ENCODE results near the gene NLRP3.
"Not testable (repeated sequence)": the region's sequence is repeated elsewhere in the genome, so short reads cannot be mapped to it uniquely, and the experiment has no call there.

NLRP3 gene

DNA sequence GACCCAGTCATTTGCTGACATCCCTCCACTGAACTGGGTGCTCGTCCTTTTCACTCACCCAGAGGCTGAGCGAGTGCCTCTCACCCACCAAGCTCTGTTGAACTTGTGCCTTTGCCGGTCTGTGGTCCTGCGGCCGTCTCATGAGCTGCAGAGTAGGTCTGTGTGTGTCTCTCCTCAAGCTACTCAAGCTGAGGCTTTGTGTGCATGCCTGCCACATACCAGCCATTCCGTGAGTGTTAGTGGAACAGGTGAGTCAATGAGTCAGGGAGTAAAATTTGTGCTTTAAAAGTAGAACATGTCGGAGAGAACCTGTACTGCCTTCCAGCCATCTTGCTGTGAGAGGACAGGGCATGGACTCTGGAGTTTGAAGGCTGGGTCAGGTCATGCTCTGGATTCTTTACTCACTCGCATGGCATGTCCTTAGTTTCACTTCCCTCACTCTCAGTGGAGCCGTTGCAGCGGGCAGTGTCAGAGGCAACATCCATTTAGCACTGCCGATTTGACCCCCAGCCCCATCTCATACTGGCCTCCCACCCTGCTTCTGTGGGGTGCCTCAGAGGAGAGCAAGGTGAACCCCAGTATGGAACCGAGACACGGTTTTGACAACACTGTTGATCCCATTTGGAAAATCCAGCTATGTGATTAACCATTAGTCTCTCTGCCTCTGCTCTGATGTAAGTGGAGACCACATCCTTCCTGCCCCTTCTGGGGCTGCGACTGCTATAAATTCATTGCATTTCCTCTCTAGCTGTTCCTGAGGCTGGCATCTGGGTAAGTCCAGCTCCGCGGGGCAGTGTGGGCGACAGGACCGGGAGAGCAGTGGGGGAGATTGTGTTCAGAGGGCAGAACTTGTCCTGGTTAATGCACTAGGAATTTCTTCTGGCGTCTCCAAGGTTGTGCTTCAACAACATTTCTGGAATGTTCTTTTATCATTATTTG, at the start of gene NLRP3:
Gene NLRP3 (plus strand): TSS at position 751 of the 939 bp plus-strand sequence. CDS start 2,628 bp downstream, outside the sequence.
- in situ Hi-C loops (cut with HindIII; ENCODE audit: low sequenced_read_pairs): no loop called here

GRCh38 chr1:247366345-247366744, 49.6 kb upstream of the NLRP3 start:
- in situ Hi-C loops (cut with HindIII; ENCODE audit: low sequenced_read_pairs): not testable (repeated sequence)

GRCh38 chr1:247366926-247367645, 48.9 kb upstream of the NLRP3 start:
- in situ Hi-C loops (cut with HindIII; ENCODE audit: low sequenced_read_pairs): no loop called here

- in situ Hi-C loops (cut with HindIII; ENCODE audit: low sequenced_read_pairs): no loop called here
Observed at GRCh38 chr1:247367786-247368422, 48.1 kb upstream of the NLRP3 start.

- in situ Hi-C loops (cut with HindIII; ENCODE audit: low sequenced_read_pairs): no loop called here
Observed at GRCh38 chr1:247368490-247369145, 47.4 kb upstream of the NLRP3 start.

DNA sequence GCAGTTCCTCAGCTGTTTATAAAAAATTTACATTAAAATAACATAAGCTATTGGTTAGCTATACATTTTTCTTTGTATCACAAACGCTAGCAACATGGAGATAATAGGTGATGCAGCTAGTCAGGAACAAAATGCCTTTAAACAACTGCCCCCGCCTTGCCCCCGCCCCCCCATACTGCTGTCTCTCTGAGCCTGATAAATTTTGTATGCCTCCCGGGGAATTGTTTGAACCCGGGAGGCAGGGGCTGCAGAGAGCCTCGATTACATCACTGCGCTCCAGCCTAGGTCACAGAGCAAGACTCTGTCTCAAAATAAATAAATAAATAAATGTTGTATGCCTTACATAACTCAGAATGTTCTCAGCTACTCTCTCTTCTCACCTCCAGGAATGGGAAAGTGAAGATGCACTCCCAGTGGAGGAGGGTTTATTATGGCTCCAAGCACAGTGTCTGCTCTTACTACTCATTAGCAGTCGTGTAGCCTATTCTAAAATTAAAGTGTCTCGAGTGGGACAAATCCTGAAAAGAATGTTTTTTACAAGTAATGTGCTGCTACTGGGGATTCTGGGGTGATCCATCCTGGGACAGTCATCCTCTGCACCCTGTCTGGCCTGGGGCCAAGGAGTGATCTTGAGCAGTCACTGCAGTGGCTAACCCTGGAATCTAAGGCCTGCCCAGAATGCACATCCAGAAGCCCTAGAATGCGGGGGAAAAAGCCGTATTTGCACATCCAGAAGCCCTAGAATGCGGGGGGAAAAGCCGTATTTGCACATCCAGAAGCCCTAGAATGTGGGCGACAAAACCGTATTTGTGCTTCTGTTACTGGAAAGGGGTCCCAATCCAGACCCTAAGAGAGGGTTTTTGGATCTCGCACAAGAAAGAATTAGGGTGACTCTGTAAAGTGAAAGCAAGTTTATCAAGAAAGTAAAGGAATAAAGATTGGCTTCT, 44.9 kb upstream of the NLRP3 start:
- in situ Hi-C loops (cut with HindIII; ENCODE audit: low sequenced_read_pairs): no loop called here

DNA sequence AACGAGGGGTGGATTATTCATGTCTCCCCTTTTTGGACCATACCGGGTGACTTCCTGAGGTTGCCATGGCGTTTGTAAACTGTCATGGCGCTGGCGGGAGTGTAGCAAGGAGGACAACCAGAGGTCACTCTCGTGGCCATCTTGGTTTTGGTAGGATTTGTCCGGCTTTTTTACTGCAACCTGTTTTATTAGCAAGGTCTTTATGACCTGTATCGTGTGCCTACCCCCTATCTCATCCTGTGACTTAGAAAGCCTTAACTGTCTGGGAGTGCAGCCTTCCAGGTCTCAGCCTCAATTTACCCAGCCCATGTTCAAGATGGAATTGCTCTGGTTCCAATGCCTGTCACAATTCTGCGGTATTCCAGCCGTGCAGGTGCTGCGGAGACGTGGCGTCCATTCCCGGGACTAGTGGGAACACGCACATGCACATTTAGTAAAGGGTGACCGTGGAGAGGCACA, 44.1 kb upstream of the NLRP3 start:
- in situ Hi-C loops (cut with HindIII; ENCODE audit: low sequenced_read_pairs): no loop called here

- in situ Hi-C loops (cut with HindIII; ENCODE audit: low sequenced_read_pairs): no loop called here
Observed at GRCh38 chr1:247373721-247374141, 42.2 kb upstream of the NLRP3 start.

DNA sequence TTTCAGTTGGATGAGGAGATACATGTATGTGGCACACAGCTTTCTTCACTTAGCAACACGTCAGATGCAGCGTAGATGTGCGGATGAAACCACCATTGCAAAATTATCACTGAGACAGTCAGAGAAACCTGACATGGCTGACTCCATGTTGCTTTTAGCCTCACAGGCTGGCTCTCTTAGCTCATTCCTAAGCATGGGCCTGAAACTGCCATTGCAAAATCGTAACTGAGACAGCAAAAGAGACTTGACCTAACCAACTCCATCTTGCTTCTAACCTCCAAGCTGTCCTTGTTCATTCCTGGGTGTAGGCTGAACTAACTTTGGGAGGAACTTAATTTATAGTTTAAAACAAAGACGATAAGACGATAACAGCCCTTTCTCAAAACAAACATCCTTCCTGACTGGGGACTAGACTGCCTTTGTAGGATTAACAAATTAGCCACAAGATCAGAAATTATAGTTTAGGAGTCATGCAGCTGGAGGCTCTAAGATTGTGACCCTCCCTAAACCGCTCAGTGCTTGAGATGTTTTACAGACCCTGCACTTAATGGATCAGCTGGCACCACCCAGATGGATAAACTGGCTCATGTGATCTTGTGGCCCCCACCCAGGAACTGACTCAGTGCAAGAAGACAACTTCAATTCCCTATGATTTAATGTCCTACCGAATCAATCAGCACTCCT, 41.2 kb upstream of the NLRP3 start:
- in situ Hi-C loops (cut with HindIII; ENCODE audit: low sequenced_read_pairs): not testable (repeated sequence)

GRCh38 chr1:247375747-247376146, 40.2 kb upstream of the NLRP3 start:
- in situ Hi-C loops (cut with HindIII; ENCODE audit: low sequenced_read_pairs): no loop called here

GRCh38 chr1:247376659-247377058, 39.3 kb upstream of the NLRP3 start:
- in situ Hi-C loops (cut with HindIII; ENCODE audit: low sequenced_read_pairs): no loop called here

DNA sequence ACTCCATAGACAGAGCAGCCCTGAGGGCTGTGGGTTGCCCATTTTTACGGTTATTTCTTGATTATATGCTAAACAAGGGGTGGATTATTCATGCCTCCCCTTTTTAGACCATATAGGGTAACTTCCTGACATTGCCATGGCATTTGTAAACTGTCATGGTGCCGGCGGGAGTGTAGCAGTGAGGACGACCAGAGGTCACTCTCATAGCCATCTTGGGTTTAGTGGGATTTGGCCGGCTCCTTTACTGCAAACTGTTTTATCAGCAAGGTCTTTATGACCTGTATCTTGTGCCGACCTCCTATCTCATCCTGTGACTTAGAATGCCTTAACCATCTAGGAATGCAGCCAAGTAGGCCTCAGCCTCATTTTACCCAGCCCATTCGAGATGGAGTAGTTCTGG, 38.3 kb upstream of the NLRP3 start:
- in situ Hi-C loops (cut with HindIII; ENCODE audit: low sequenced_read_pairs): not testable (repeated sequence)

DNA sequence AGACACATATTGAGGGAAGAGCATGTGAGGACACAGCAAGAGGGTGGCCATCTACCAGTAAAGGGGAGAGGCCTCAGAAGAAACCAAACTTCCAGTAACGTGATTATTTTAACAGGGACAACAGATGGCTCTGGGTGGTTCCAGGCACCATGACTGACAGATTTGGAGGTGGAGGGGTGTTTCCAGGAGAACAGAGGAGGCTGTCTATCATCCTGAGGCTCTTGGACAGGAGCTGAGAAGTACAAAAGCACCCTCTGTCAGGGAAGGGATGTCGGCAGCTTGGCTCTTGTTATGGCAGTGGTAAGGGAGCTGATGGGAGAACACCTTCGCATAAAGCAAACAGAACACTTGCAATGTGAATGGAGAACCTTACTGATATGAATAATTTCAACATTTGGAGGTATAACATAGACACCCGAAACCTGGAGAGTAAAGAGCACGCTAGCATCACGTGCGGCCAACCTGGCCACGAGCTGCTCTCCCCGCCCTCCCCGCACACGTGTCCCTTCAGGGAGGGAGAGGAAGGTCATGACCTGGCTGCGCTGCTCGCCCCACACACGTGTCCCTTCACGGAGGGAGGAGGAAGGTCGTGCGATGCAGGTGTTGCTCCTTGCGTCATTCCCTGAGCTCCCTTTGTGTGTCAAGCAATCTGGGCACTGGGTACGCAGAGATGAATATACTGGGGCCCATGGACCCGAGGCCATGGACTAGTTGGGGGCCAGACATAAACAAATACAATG, 37.5 kb upstream of the NLRP3 start:
- in situ Hi-C loops (cut with HindIII; ENCODE audit: low sequenced_read_pairs): no loop called here

GRCh38 chr1:247385283-247385682, 30.7 kb upstream of the NLRP3 start:
- in situ Hi-C loops (cut with HindIII; ENCODE audit: low sequenced_read_pairs): no loop called here

- in situ Hi-C loops (cut with HindIII; ENCODE audit: low sequenced_read_pairs): no loop called here
Observed at GRCh38 chr1:247386217-247386616, 29.8 kb upstream of the NLRP3 start.

DNA sequence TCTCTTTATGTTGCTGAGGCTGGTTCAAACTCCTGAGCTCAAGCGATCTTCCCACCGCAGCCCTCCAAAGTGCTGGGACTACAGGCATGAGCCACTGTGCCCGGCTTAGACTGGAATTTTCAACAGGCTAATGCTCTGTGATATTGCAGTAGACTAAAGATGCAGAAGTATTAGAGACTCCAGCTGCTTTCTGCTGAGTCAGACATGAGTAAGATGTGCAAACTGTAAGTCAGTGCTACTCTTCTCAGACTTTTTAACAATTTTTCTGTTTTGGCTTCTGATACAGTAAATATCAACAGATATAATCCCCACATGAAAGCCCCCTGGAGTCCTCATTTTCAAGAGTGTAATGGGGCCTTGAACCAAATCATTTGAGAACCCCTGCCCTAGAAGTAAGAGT, 29.3 kb upstream of the NLRP3 start:
- in situ Hi-C loops (cut with HindIII; ENCODE audit: low sequenced_read_pairs): no loop called here

GRCh38 chr1:247387096-247387495, 28.9 kb upstream of the NLRP3 start:
- in situ Hi-C loops (cut with HindIII; ENCODE audit: low sequenced_read_pairs): no loop called here

GRCh38 chr1:247387565-247387964, 28.4 kb upstream of the NLRP3 start:
- in situ Hi-C loops (cut with HindIII; ENCODE audit: low sequenced_read_pairs): no loop called here

Measured in endothelial cell of hepatic sinusoid (primary cell).